ENCODE results near the gene HDAC8.

- TF ChIP-seq POLR2A (IDR thresholded peaks at IDR 0.05) (no peak), POLR2AphosphoS5 (IDR thresholded peaks at IDR 0.05) (no peak)
These were observed 95.3 kb downstream of the HDAC8 start for GRCh38 chrX:72477376-72477775.

Measured in stomach (tissue), 4 donors.